WI38 (cell line): Measurements from ENCODE around the gene TNFRSF21.
"Not testable (repeated sequence)": the region's sequence is repeated elsewhere in the genome, so short reads cannot be mapped to it uniquely, and the experiment has no call there.

Experiments used
- H3K4me3 ChIP-seq: 2 replicates; pipeline ENCODE4 v1.5.1; 2011; ENCODE audit warnings: low read depth, mild to moderate bottlenecking, control low read depth, low read length
- TF ChIP-seq, protein P1 (sequence below): IDR thresholded peaks from 2 replicates; pipeline ENCODE4 v1.5.1; 2012; ENCODE audit warnings: low read depth, mild to moderate bottlenecking, control low read depth, low read length

Gene TNFRSF21

DNA sequence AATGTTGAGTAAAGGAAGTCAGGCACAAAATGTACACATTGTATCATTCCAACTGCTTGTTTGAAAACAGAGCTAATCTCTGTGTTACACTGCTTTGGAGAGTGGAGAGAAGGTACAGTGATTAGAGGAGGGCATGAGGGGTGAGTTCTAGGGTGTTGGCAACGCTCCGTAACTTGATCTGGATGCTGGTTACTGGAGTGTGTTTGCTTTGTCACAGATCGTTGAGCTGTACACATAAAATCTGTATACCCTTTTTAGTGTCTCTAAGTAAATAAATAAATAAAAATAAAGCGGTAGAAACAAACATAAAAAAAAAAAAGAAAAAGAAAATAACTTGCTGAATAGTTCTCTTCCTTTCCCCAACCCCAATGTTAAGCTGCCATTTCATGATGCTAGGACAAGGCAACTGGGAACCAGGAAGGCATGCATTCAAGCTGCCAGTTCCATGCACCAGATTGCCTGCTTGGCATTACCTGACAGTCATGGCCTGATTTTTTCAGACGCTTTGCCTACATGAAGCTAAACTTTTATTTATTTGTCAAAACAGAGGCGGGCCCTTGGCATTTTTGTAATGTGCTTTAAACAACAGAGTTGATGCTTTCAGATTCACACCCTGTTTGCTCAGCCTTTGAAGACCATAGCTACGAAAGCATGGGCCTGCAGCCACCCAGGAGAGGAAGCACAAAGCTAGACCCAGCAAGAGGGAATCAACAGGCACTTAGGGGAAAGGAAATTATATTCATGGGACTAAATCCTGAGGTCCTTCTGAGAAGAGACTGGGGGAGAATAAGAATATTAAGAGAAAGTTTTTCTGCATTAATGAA lies 21.2 kb downstream of the TNFRSF21 start:
- TF ChIP-seq, protein P1, sequence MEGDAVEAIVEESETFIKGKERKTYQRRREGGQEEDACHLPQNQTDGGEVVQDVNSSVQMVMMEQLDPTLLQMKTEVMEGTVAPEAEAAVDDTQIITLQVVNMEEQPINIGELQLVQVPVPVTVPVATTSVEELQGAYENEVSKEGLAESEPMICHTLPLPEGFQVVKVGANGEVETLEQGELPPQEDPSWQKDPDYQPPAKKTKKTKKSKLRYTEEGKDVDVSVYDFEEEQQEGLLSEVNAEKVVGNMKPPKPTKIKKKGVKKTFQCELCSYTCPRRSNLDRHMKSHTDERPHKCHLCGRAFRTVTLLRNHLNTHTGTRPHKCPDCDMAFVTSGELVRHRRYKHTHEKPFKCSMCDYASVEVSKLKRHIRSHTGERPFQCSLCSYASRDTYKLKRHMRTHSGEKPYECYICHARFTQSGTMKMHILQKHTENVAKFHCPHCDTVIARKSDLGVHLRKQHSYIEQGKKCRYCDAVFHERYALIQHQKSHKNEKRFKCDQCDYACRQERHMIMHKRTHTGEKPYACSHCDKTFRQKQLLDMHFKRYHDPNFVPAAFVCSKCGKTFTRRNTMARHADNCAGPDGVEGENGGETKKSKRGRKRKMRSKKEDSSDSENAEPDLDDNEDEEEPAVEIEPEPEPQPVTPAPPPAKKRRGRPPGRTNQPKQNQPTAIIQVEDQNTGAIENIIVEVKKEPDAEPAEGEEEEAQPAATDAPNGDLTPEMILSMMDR: no peak
- no peak overlapping the region for H3K4me3 ChIP-seq

DNA sequence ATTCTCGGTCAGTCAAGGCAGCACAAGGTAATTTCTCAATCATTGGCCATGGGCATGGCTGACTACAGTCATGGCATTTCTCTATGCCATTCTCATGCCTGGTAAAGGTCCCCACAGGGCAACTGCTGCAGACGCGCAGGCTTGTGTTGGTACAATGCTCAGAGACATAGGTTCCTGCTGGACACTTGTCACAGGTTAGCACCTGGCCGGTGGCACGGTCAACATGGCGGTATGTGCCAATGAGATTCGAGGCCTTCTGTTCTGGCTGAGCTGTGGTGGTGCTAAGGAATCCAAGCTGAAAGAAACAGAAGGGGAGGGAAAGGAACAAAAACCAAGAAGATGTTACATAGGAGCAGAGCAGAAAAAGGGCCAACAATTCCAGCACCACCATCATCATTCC lies 23.4 kb downstream of the TNFRSF21 start:
- TF ChIP-seq, protein P1: no peak
- no peak overlapping the region for H3K4me3 ChIP-seq

DNA sequence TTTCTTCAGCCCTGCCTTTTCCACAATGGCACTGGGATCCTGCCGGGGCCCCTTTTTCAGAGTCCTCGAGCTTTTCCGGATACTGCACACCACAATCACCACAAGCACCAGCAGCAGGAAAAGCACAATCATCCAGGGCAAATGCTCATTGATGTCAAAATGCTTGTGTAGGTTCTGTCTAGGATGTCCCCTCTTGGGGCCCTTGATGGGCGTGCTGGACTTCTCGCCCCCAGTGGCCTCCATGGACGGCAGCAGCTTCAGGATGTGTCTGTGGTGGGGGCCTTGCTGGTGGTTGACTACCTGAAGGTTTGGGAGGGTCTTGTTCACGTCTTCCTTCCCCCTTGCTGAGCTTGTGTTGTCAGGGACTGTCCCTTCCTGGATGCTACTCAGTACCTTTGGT lies 25.7 kb downstream of the TNFRSF21 start:
- TF ChIP-seq, protein P1: no peak
- H3K4me3 ChIP-seq: no peak overlapping the region

DNA sequence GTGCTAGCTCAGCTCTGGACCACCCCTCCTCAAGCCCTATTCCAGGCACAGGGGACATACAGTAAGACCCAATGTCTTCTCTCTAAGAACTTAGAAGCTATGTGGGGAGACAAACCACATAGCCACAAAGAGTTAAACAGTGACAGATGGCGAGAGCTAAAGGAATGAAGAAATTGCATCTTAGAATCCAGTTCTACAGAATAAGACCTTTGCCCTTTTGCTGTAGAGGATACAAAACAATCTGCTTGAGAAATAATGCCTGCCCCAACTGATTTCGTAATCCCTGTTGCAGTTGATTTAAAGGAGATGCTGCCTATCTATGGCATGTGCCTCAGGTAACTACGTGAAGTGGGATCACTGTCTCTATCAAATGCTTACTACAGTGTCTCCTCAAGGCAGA lies 31.2 kb downstream of the TNFRSF21 start:
- TF ChIP-seq, protein P1: no peak
- no peak overlapping the region for H3K4me3 ChIP-seq

DNA sequence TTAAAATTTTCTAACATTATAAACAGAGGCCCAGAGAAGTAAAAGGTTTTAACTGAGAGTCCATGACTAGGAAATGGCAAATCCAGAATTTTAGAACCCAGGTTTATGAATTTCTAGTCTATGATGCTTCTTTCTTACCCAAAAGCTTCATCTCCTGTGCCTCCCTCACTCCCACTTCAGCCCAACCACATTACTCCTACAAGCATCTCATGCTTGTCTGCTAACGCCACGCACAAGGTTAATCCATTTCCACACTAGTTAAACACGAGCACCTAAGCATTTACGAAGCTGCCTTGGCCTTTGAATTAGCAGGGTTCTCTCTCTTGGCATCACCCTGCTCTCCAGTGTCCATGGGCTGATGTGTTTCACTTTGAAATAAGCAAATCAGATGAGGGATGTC lies 32.0 kb downstream of the TNFRSF21 start:
- TF ChIP-seq, protein P1: no peak
- H3K4me3 ChIP-seq: no peak overlapping the region

DNA sequence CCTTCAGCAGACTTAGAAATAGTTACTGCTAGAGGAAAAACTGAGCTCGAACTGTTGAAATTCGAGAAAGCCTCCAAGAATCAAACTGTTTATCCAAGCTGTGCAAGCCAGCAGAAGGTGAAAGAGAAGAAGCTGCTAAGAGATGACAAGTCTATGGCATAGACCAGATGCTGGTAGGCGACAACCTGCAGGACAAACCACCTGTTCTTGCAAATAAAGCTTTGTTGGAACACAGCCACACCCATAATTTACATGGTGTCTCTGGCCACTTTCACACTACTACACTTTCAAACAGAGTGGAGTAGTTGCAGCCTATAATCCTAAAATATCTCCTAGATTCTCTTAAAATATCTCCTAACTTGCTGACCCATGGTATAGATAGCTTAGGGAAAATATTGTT lies 33.3 kb downstream of the TNFRSF21 start:
- no peak overlapping the region for H3K4me3 ChIP-seq
- TF ChIP-seq, protein P1: no peak

DNA sequence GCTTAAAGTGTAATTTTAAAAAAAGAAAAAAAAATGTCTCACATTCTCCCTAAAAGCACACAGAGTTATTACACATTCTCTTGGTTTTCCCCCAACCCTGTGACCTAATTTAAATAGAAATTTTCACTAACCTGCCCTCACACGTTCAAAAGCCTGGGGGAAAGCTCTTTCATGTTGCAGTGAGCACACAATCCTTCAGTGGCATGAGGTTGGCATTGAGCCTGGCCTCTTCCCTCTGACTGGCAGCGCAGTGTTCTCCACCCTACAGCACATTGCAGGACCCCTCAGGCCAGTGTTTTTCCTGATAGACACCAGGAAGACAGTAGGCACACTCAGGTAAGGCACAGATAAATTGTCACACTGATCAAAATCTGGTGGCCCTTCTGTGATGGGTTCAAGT lies 34.1 kb downstream of the TNFRSF21 start:
- H3K4me3 ChIP-seq: no peak overlapping the region
- TF ChIP-seq, protein P1: no peak

DNA sequence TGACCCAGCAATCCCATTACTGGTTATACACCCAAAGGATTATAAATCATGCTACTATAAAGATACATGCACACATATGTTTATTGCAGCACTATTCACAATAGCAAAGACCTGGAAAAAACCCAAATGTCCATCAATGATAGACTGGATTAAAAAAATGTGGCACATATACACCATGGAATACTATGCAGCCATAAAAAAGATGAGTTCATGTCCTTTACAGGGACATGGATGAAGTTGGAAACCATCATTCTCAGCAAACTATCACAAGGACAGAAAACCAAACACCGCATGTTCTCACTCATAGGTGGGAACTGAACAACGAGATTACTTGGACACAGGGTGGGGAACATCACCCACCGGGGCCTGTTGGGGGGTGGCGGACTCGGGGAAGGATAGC lies 34.6 kb downstream of the TNFRSF21 start:
- not testable (repeated sequence) for H3K4me3 ChIP-seq
